ENCODE data around the gene GIGYF2. TPM values are rescaled to one million over a fixed set of nuclear protein-coding genes. Genes with fewer than 3 reads are reported as not detected.

The GIGYF2 gene
- total RNA-seq, 1 experiment from 2014 or later: 46.9 TPM

DNA sequence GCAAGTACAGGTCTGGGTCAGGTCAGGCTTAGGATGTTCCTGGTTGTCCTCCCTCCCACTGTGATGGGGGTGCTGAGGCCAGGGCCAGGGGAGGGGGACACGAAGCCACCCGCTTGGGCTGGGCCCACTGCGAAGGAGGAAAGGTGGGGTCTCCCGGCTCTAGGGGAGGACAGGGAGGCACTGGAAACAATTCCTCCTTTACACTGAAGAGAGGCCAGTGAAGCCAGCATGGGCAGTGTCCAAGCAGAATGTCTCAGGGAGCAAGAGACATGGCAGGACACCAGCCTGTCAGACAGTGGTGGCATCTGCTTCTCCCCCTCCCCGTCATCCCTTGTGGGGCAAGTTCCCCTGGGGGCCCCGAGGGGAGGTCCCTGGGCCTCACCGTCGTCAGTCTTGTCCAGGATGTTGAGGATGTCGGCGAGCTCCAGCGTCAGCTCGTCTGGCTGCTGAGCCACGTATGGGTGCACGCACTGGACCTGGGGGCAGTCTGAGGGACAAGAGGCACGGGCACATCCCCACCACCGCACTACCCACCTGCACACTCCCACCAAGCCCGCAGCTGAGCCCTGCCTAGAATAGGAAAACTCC, 183.7 kb downstream of the GIGYF2 start:
- DNase-seq (ENCODE audit: low read depth): no peak

GRCh38 chr2:232882085-232882484, 185.0 kb downstream of the GIGYF2 start:
- DNase-seq (ENCODE audit: low read depth): no peak

DNA sequence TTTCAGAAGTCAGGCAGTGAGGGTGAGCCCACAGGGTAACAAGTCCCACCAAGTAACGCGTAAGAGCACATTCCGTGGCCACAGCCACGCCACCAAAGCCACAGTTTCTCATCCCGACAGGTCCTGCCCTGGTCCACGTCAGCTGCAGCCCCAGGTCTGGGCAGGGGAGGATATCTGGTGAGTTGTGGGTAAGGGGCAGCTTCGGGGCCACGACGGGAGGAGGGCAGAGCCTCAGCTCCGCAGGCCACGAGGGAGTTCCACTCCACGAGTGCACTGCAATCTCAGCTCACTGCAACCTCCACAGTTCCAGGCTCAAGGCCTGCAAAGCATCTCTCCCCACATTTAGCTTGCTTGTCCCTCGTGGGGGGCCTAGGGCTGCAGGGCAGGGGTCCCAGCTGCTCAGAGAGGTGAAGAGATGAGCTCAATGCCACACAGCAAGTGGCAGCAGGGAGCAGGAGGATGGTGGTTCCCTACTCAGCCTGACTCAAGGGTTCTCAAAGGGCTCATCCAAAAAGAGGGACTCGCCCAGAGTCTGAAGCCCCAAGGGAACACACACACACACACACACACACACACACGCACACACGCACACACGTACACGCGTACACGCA, 185.5 kb downstream of the GIGYF2 start:
- no peak for DNase-seq (ENCODE audit: low read depth)

DNA sequence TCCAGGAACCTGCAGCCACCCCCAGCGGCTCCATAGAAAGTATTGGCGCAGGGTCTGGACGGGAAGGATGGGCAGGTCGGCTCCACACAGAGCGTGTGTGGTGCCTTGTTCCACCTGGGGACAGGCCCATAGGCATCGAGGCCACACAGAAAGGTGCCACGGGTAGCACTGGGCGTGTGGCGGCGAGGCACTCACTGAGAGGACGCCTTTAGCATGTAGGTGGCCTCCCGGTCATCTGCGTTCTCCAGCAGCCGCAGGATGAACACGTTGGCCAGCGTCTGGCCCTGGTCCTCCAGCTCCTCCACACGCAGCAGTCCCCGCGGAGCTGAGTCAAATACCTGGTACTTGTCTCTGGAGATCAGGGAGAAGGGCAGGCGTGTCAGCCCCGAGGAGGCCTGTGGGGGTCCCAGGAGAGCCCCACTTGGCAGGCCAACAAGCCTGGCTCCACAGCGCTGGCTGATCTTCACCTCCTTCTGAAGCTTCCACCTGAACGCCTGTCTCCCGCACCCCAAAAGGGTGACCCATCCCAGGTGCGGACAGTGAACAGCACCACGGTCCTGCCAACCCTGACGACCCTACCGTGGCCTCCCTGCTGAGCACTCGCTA, 186.1 kb downstream of the GIGYF2 start:
- no peak for DNase-seq (ENCODE audit: low read depth)

DNA sequence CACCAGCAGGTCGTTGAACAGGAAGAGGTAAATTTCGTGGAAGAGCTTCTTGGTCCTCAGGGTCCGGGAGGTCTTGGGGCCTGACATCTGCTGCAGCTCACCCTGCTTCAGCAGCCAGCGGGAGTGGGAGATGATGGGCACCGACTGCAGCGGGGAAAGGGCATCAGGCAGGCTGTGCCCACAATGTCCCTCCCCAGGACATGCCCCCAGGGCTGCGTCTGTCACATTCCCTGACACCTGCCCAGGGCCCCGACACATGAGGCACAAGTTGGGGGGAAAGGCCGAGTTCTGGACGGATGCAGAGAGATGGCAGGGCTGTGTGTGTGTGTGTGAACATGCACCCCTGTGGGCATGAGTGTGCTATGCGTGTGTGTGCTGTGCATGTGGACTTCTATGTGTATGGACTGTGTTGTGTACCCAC, 186.9 kb downstream of the GIGYF2 start:
- DNase-seq (ENCODE audit: low read depth): no peak

DNA sequence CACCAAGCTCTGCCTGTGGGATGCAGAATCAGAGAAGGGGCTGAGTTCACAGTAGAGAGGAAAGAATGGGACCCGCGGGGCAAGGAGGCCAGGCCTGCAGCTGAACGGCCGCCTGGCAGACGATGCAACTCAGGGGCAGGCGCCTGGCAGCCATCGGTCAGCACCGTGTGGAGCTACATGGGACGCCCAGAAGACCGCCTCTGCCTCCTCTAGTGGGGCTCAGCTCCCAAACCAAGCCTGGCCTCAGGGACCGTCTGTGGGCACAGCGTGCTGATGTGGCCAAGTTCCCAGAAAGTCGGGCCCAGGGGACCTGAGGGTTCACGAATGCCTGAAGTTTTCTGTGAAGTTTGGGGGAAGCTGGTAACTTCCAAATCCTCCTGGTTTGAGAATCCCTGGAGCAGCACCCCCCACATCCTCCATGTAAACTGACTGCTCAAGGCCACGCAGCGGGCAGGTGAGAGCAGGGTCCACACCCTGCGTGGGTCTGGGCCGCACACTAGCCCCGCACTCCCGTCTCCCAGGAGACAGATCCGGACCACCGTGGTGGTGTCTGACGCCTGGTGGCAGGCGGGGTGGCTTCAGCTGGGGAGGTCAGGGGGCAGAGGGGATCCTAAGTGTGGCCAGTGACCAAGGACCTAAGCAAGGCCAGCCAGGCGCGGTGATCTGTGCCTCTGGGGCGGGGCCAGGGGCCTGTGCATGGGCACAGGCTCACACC, 187.6 kb downstream of the GIGYF2 start:
- DNase-seq (ENCODE audit: low read depth): no peak

- DNase-seq (ENCODE audit: low read depth): peak; percentile 57
These were observed 188.3 kb downstream of the GIGYF2 start for GRCh38 chr2:232885264-232885961.

GRCh38 chr2:232886176-232886575, 189.0 kb downstream of the GIGYF2 start:
- DNase-seq (ENCODE audit: low read depth): no peak

DNA sequence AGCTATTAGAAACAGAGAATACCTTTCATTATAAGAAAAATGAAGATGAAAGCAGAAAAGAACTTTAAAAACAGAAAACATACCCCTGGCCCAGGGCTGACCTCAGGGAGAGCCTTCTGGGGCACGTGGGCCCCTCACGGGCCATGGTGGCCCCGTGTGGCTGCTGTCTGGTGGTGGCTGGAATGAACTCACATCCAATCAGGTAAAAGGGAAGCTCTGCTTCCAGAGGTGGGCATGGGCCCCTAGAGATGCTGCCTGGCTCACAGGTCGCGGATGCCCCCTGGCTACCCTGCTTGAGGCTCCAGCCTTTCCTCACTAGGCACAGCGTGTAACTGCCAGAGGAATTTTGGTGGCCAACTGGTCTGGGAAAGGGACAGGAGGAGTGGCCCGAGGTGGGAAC, 189.5 kb downstream of the GIGYF2 start:
- no peak for DNase-seq (ENCODE audit: low read depth)

GRCh38 chr2:232887171-232887850, 190.2 kb downstream of the GIGYF2 start:
- no peak for DNase-seq (ENCODE audit: low read depth)

DNA sequence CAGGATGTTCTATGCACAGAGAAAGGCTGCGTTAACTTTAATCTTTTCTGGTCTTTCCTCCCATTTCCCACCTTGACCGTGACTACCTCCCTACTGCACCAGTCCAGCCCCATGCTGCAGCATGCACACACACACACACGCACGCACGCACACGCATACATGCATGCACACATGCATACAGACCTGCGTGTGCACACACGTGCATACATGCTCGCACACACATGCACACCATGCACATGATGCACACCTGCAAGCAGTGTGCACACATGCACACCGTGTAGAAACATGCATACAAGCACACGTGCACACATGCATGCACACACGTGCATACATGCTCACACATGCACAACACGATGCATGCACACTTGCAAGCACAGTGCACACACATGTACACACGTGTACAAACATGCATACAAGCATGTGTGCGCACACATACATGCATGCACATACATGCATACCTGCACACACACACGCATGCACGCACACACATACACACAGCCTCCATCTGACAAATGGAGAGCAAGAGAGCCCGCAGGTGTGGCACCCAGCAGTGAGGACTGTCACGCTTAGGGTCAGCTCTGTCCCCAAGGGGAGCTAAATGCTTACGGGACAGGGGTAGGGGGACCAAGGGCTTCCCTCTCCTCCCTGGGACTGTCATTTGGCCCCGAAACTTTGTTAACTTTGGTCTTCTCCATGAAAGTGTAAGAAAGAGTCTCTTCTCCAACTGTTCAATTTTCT, 191.1 kb downstream of the GIGYF2 start:
- no peak for DNase-seq (ENCODE audit: low read depth)

DNA sequence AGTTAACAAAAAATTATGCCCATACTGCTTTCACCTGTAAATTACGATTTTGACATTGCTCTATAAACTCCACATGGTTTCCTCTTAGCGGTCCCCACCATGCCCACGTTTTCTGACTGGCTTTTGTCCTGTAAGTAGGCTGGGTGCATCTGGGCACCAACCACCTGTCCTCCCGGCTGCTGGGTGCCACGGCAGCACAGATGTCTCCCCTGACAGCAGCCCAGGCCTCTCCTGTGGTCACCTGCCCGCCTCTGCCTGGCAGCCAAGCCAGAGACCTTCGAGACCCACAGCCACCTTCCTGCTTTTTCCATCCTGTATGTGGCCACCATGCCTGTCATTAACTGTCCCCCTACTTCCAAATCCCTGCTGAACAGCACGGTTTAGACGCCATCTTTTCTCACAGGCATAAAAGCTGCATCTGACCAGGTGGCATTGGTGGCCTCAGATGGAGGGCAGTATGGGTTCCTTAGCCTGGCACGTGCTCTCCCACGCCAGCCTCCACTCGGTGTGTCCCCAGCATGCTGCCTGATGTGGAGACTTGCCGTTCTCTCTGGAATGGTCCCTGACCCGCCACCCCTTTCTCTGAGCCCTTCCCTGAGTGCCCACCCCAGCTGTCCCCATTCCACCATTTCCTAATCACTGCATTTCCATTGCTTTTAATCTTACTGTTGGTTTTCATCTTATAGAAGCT, 191.9 kb downstream of the GIGYF2 start:
- DNase-seq (ENCODE audit: low read depth): no peak

DNA sequence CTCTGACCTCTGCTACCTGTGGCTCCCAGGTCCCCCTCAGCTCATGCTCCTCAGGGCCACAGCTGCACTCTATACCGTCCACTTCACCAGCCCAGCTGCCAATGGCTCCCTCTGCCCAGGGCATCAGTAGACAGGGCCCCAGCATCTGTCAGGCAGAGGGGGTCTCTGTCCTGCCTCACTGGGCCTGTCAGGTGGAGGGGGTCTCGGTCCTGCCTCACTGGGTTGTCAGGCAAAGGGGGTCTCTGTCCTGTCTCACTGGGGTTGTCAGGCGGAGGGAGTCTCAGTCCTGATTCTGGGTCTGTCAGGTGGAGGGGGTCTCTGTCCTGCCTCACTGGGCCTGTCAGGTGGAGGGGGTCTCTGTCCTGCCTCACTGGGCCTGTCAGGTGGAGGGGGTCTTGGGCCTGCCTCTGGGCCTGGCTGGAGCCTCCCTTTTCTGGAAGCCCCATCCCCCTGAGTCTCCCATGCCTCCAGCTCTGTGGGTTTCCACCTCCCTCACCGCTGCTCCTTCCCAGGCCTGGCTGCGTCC, 192.8 kb downstream of the GIGYF2 start:
- DNase-seq (ENCODE audit: low read depth): no peak

DNA sequence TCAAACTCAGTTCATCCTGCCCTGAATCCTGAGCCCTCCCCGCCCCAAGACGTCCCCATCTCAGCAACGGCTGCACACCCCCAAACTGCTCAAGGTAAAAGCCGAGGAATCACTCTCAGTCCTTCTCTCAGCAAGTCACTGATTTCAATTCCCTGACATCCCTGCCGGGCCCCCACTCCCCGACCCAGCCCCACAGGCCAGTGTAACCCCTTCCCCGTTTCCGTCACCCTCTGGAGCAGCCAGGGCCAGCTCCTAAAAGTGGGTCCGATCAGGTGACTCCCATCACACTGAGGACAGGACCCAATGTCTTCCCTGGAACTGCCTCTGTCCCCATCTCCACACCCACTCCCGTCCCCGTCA, 193.4 kb downstream of the GIGYF2 start:
- no peak for DNase-seq (ENCODE audit: low read depth)

DNA sequence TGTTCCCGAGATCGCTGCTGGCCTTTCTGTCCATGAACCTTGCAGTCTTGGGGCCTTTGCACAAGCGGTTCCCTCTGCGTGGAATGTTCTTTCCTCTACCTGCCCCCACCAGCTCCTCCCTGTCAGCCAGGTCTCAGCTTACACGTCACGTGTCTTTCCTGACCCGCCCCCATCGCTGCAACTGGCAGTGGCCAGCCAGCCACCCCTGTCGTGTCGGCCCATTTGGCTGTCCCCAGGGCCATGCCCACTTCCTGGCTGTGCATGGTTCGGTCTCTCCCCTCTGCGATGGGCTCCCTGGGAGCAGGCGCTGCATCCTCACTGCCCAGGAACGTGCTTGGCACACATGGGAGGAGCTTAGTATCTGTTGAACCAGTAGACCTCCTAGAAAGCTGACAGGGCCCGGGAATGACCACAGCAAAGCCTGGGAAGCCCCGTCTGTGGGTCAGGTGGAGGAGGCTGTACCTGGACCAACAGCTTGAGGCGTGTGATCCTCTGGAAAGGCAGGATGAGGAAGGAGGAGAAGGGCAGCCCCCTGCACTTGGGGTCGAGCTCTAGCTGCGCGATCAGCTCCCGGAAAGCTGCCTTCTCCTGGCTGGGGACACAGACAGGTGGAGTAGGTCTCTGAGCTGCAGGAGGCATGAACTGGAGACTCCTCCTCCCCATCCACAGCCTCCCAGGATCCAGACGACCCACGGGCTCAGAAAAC, 193.9 kb downstream of the GIGYF2 start:
- DNase-seq (ENCODE audit: low read depth): peak; percentile 68

DNA sequence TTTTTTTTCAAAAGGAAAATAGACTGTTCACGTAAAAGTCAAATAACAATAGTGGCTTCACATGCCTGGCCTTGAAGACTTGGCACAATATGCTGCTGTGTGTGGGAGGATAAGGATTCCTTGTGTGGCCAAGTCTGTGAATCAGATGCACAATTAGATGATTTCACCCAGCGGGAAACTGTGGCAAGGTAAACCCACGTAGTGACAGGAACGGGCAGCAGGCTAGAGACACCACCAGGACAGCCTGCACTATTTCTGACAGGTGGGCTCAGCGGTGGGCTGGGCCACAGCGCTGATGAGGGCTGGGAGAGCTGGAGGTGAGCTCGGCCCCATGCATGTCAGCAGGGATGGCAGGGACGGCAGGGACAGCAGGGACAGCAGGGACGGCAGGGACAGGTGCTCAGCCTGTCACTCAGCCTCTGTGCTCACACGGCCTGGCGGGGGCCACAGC, 194.5 kb downstream of the GIGYF2 start:
- peak; percentile 83 for DNase-seq (ENCODE audit: low read depth)

GRCh38 chr2:232892221-232892620, 195.1 kb downstream of the GIGYF2 start:
- DNase-seq (ENCODE audit: low read depth): no peak

- no peak for DNase-seq (ENCODE audit: low read depth)
These were observed 195.7 kb downstream of the GIGYF2 start for GRCh38 chr2:232892843-232893242.

DNA sequence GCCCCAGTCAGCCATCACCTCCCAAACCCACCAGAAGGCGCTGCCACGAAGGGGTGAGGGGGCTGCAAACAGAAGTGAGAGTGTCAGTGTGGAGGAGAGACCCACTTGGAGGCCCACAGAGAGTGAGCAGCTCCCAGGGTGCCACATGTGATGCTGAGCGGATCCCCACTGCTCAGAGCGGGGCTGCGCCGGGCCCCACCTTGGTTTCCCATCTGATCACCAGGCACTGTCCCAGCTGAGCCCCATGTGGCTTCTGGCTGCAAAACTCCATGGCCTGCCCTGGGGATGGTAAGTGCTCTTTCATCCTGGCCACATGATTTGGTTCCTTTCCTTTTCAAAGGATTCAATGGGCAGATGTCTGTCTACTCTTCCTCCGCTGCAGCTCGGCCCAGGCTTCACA, 196.7 kb downstream of the GIGYF2 start:
- no peak for DNase-seq (ENCODE audit: low read depth)
